NCI-H2196 treated with DMSO at 0.1 percent for 48 hours (cell line): ENCODE results near the gene NFE2L1.
"Not testable (repeated sequence)": the region's sequence is repeated elsewhere in the genome, so short reads cannot be mapped to it uniquely, and the experiment has no call there.

Experiments
- DNase-seq: peaks from one replicate; lab custom pipeline; 2025; ENCODE audit not compliant: unreplicated experiment; lab: John Stamatoyannopoulos, UW

Gene NFE2L1

DNA sequence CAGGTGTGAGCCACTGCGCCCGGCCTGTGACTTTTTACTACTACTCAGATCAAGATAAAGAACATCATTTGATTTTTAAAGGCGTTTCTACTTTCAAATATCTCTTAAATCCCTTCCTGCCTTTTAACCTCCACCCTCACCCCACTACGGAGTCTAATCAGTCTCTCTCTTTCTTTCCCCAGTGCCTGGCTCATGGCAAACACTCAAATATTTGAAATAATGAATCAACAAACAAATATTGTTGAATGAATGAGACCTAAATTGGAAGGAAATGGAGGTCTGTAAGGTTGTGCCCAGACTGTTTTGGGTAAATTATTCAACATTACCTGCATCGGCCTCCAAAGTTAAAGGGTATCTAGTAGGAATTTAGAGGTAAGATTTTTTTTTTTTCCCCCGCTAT lies 25.3 kb upstream of the NFE2L1 start:
- no peak for DNase-seq

DNA sequence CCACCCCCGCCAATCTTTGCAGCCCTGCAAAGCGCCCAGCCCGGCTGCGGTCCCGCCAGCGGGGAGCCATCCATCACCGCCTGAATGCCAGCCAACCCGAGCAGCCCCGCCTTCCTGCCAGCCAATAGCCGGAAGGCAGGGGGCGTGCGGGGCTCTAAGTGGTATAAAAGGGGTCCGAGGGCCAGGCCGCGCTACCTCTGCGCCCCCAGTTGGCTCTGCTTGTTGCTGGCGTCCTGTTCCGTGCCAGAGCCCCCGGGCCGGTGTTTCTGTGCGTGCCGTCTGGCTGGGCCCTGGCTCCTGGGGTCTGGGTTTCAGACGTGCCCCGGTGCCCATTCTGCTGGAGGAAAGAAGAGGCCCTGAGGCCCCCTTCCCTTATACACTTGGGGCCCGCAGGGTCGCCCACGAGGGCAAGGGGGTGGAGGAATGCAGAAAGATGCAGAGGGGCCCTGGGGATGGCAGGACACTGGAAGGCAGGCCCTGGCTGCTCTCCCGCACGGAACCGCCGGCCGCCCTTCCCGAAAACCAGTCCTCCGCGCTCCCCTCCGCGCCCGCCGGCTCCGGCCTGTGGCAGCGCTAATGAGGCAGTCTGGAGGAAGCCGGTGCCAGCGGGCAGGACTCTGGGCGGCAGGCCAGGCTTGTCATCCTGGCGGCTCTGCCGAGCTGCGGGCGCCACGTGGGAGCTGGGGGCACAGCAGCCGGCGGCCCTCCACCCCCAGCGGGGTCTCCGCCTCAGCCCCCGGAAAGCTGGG lies 24.6 kb upstream of the NFE2L1 start:
- peak; percentile 68 for DNase-seq

DNA sequence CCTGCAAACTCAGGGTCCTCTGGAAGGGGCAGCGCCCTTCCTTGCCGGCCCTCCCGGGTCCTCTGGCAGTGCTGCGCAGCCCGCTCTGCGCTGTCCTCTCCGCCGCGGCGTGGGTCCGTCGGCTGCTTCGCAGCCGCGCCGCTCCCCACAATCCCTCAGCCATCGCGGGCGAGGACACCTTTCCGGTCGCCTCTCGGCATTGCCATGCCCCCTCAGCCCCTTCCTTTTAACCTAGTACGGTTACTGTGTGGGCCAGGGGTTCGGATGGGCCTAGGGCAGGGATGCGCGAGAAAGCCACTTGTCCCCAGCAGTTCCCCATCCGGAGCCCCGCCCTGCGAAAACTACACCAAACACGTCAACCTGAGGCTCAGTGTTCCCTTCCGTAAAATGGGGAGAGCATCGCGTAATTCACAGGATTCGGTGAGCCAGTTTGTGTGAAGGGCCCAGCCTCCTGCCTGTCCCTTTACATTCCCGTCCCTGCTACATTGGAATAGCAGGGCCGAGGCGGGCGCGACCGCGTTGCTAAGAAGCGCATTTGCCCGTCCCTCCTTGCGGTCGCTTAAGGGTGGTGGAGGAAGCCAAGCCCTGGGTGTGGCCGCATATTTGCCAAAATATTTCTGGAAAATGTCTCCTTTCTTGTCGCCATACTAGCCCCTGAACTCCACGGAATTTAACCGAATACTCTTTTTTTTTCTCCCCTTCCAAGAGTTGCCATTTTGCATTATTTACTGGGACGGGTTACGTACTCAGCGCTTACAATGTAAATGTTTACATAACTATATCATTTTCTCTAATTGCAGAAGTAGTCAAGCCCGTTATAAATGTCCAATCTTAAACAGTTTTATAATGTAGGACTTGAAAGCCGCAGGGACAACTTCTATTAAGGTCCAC lies 23.8 kb upstream of the NFE2L1 start:
- DNase-seq, result no peak

DNA sequence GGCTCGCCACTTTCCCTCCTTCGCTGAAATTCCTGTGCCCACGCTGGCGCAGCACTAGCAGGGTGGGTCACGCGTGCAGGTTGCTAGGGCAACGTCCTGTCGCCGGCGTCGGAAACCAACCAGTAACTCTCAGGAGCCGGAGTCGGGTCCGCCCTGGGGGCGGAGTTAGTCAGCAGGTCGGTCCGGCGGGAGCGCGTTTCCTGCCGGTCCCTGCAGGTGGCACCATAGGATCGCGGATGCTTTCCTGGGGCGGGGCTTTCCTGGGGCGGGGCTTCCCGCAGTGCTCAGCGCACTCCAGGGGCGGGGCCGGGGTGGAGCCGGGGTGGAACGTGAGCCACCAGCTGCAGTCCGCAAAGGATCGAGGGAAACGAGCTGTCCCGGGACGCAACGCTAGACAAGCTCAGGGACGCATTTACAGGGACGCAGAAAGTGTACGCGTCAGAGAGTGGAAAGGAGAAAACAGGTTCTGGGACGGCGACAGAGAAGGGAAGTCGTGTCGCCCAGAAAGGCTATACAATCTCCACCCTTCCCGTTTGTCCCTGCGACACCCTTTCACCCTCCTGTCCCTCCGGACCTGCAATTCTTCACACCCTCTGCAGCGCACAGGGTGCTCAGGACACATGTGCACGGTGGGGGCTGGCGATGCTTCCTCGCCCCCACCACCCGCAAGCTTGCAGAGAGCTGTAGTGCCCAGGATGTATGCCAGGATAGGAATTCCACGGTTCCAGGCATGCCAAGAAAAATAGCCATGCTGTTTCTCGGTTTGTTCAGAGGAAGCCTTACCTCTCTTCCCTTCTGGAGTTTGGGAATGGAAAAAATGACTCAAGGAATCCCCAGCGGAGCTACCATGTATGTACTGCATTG lies 22.9 kb upstream of the NFE2L1 start:
- DNase-seq, result peak; percentile 88

DNA sequence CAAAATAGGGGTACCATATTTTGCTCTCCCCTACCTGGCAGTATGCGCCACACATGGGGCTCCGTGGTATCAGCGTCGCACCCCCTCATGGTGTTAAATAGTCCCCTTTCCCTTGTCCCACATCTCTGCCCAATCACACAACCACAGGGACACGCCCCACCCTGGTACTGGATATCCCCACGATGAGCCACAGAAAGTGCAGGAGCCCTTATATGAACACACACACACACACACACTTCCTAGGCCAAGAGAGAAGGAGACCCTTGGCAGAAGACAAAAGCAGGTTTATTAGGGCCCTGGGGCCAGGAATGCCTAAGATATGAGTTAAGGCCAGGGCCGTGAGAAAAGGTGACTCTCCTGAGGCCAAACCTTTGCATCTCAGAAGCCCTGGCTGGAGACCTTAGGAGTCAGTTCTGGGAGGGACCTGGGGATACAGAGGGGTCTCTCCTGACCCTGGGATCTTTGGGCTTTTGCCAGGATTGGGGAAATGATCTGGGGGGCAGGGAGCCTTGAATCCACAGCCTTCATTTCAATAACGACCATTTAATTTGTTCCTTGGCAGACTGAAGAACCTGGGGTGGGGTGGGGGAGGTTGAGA lies 22.2 kb upstream of the NFE2L1 start:
- no peak for DNase-seq

DNA sequence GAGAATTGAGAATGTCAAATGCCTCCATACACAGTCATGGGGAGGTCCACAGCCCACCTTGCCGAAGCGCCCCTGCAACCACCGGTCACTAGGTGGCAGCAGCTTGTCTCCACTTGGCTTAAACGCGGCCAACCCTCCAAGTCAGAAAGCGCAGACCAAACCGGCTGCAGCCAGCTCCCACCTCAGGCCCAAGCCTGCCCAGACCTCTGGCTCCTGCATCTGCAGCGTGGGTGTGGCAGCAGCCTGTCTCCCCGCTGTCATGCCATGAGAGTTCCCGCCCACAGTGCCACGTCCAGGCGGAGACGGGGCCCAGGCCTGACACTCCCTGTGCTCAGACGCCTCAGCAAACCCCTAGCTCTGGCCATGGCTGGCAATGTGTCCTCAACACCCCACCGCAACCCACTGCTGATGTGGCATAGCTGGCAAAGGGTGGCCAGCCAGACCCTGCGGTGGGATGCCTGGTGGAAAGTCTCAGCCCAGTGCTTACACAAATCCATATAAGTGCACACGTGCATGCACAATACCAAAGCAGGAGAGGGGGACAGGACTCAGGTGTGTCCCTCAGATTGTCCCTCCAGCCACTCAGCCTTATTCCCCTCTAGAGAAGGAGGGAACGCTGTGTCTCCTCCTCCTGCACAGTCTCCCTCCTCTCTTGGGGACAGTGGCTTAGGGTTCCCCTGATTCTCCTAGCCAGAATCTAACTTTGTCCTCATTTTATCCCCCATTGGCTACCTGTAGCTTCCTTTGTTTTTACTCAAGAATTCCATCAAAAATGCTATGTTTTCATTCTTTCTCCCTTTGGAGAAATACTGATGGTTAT lies 21.4 kb upstream of the NFE2L1 start:
- peak; percentile 92 for DNase-seq

DNA sequence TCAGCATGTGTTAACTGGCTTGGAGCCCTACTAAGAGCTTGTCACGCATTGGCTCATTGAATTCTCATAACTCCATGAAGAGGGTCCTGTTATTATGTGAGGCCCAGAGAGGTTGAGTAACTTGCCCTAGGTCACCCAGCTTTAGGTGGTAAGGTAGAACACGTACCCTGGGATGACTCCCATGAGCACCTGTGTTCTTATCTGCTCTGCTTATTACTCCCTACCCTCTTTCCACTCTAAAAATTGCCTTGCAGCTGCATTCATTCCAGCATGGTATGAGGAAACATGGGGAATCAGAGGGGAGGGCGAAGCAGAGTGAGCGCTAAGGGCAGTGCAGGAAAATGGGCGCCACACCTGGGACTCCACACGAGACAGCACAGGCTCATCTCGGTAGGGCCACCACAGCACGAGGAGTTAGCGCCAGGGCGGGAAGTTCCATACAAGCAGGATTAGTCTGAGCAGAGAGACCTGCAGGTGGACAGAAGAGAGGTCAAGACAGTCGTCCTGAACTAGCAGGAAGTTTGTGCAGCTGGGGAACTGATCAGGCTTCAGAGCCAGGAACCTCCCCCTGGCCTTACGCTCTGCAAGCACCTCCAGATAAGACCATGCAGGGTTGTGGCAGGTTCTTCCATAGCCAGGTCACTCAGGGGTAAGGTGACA lies 20.7 kb upstream of the NFE2L1 start:
- DNase-seq, result no peak

DNA sequence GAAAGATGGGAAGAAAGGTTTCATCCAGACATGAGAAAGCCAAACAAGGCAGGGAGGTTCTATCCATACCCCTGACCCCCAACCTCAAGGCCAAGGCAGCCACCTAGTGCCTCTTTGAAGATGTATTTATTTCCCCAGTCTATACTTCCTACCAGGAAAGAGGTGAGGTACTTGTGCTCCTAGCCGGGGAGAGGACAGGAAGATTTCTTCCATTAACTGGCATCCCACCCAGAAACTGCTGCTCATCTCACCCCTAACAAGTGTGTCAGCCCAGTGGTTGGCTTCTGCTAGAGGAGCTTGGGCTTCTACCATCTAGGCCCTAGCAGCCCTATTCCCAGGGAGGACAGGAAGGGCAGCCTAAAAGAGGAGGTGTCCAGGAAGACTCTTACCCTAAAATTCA lies 19.4 kb upstream of the NFE2L1 start:
- no peak for DNase-seq

DNA sequence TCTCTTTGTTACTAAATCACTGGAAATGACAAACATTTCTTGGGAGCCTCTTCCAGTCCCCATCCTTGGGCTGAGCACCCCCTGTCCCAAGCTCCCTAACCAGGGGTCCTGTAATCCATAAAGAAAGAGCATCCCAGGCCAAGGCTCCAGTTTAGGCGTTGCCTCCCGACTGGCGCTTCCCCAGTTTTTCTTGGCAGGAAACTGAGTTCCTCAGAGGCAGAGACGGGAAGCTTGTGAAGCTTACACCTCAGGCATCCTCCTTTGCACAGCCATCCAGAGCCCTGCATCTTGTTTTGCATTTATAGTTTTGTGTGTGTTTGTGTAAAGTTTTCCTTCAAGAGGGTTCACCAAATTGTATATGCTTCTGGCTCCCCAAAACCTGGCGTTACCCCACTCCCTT lies 17.6 kb upstream of the NFE2L1 start:
- DNase-seq, result no peak

DNA sequence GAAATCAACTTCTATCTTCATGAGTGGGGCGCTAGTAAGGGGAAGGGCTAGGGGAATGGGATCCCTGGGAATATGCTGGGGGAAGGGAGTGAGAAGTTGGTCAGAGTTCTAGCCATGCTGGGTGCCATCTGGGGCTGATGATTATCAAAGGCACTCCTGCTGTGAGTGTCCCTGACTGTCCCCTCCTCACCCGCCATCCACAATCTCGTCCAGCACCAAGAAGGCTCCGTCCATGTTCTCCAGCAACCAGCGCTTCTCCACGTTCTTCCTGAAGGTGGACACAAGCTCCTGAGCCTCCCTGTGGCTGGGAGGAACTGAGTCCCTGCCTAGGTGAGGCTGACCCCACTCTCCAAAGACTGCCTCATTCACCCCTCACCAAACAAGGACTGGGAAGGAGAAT lies 16.2 kb upstream of the NFE2L1 start:
- no peak for DNase-seq

DNA sequence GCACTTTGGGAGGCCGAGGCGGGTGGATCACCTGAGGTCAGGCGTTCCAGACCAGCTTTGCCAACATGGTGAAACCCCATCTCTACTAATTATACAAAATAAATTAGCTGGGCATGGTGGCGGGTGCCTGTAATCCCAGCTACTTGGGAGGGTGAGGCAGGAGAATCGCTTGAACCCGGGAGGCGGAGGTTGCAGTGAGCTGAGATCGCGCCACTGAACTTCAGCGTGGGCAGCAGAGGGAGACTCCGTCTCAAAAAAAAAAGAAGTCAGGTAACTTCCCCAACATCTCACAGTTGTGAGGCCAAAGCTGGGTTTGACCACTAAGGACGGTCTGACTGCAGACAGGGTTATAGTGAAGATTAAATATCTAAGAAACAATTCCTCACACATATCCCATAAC lies 13.4 kb upstream of the NFE2L1 start:
- not testable (repeated sequence) for DNase-seq

DNA sequence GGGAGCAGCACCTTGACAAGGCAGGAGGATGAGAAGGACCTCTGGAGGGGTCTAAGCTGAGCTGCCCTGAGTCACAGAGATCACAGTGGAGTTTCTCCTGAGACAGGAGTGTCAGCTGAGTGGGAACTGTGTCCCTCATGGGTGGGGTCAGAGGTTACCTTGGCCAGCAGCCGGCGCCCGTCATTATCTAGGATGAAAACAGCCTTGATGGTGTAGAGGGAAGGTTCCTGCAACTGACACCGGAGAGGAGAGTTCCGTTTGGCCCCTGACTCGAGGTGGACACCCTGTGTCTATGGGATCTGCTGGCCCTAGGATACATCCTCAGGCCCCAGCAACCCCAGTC lies 11.5 kb upstream of the NFE2L1 start:
- DNase-seq, result no peak

DNA sequence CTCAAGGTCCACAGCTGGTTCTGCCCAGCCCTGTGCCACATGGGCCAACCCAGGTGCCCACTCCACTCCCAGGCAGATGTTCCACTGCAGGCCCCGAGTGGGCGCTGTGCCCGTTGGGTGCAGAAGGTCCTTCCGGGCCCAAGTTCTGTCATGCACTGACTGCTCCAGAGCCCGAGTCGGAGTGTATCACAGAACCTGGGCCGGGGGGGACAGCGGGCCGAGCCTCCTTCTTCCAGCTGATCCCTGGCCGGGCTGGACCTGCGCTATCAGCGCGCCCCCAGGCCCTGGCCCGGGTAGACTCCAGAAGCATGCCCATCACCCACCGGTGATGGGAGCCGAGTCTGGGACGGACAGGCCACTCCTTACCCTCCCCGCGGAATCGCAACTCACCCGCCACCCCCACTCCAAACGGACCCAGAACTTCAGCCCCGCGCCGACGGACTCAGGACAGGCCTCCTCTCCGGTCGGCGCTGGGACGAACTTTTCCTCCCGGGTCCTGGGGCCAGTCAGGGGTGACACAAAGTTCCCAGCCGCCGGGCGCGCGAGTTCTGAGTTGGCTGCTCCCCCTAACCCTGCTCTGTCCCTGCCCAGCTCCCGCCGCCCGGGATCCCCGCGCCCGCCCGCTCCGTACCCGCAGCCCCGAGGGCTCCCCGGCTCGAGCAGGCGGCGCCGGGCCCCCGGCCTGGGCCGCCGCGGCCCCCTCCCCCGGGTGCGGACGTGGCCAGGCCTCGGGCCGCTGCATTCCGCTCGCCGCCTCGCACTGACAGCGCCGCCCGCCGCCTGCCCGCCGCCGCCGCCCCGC lies 10.9 kb upstream of the NFE2L1 start, which contains the start of gene COPZ2:
COPZ2 (minus strand) TSS at position 762 of the 802 bp plus-strand sequence; CDS start at position 742, 20 bp downstream.
- DNase-seq, result no peak

DNA sequence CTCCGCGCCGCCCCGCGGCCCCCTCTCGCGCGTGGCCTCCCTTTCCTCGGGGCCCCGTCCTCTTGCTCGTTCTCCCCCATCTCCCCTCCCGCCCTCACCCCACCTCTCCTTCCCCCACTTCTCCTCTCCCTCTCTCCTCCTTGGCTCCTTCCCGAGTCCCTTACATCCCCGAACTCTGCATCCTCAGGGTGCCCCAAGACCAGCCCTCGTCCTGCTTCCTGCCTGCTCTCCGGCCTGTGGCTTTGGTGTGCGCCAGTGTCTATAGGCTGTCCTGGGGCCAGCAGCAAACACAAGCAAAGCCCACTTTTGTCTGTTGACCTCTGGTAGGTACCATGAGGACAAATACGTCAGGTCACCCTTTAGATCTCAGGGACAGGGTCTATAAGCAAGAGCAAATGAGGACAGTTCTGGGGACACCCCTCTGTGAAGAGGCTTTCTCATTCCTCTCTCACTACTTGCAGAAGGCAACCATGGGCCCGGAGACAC lies 10.3 kb upstream of the NFE2L1 start:
- no peak for DNase-seq

DNA sequence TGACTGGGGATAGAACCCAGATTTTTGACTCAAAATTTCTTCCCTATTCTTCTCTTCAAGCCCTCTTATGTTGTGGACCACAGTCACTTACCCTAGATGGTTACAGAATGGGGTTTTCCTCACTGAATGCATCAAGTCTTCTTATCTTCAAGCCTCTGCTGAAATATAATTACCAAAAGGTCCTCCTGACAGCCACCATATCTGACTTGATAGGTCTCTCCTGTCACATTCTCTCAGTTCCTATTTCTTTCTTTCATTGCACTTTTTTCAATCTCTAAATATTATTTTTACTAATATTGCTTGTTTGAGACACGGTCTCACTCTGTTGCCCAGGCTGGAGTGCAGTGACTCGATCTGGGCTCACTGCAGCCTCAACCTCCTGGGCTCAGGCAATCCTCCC lies 9.5 kb upstream of the NFE2L1 start:
- DNase-seq, result no peak

DNA sequence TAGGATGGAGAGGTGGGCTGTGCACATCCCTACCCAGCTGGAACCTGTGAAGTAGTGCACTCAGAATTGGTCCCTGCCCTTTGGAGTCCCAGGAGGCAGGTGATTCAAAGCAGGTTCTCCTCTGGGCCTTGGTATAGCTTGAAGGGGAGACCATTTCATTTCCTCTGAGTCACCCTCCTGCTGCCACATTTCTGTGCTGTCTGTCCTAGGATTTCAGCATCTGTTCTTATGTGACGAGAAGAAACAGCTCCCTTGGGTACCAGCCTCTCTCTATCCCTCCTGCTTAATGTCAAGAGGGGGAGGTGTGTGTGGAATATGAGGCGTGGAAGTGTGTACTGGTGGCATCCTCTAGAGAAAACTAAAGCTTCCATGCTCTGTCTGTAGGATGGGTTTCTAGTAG lies 5.0 kb upstream of the NFE2L1 start:
- DNase-seq, result no peak

DNA sequence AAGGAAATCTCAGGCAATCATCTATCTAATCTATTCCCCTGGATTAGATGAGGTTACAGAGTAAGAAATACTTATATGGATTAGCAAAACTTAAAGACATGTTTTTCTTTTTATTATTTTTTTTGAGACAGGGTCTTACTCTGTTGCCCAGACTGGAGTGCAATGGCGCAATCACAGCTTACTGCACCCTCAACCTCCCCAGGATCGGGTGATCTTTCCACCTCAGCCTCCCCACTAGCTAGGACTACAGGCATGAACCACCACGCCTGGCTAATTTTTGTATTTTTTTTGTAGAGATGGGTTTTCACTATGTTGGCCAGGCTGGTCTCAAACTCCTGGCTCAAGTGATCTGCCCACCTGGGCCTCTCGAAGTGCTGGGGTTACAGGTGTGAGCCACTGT lies 3.3 kb upstream of the NFE2L1 start:
- no peak for DNase-seq

DNA sequence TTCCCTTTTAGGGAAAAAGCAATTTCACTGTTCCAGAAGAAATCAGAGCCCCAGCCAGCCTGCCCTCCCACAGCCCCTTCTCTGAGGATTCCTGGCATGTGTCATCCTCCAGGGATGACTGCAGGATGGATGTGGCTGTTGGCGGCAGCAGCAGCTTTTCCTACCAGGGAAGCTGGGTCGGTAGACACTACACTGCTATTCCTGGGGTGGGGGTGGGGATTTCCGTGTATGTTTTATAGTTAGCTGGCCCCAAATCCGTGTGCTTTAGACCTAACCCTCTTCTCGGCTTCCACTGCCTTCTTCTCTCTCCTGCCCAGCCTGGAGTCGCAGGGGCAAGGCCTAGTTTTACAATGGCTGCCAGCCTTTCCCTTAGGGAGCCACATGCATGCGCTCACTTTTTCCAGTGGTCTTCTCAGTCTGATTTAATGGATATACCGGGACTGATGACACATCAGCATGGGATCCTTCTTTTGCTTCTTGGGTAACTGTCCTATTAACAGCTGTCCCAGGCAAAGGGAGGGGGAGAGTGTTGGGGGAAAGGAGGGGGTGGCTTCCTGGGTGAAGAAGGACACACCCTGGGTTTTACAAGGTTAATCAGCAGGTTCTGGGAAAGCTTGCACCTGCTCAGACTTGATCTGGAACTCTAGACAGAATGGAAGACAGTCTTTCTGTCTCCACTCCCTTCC lies 2.7 kb upstream of the NFE2L1 start:
- DNase-seq, result no peak
